ENCODE results near the gene NXPE2. TPM values are rescaled to one million over a fixed set of nuclear protein-coding genes. Genes with fewer than 3 reads are reported as not detected.

Gene NXPE2
- total RNA-seq, 1 donor from 2014 or later = 0.22 TPM

DNA sequence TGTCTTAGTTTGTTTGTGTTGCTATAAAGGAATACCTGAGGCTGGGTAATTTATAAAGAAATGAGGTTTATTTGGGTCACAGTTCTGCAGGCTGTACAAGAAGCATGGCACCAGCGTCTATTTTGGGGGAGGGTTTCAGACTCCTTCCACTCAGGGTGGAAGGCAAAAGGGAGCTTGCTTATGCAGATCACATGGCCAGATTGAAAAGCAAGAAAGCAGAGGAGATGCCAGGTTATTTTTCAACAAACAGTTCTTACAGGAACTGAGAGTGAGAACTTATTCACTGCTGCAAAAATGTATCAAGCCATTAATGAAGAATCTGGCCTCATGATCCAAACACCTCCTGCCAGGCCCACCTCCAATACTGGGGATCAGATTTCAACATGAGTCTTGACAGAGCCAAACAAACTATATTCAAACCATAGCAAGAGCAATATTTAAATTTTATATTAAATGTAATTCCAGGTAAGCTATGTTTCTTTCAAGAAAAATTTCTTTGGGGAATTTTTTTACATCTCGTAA, 66.9 kb downstream of the NXPE2 start:
- TF ChIP-seq, protein P1, sequence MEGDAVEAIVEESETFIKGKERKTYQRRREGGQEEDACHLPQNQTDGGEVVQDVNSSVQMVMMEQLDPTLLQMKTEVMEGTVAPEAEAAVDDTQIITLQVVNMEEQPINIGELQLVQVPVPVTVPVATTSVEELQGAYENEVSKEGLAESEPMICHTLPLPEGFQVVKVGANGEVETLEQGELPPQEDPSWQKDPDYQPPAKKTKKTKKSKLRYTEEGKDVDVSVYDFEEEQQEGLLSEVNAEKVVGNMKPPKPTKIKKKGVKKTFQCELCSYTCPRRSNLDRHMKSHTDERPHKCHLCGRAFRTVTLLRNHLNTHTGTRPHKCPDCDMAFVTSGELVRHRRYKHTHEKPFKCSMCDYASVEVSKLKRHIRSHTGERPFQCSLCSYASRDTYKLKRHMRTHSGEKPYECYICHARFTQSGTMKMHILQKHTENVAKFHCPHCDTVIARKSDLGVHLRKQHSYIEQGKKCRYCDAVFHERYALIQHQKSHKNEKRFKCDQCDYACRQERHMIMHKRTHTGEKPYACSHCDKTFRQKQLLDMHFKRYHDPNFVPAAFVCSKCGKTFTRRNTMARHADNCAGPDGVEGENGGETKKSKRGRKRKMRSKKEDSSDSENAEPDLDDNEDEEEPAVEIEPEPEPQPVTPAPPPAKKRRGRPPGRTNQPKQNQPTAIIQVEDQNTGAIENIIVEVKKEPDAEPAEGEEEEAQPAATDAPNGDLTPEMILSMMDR (IDR thresholded peaks at IDR 0.05; ENCODE audit: borderline replicate concordance) = no peak
- H3K4me3 ChIP-seq = no peak overlapping the region
- H3K27ac ChIP-seq (replicated peaks) = no peak overlapping the region
- peaks cover 7% of the 10 kb centered on the region for H3K27me3 ChIP-seq (ENCODE audit: low read depth)
- no peaks in the 10 kb centered on the region for H3K4me1 ChIP-seq
- intact Hi-C loops (cut with micrococcal nuclease) = no loop called here
- H3K36me3 ChIP-seq = no peaks in the 10 kb centered on the region
- no peak for DNase-seq
- peaks cover 20% of the 10 kb centered on the region for H3K9me3 ChIP-seq (replicated peaks)

DNA sequence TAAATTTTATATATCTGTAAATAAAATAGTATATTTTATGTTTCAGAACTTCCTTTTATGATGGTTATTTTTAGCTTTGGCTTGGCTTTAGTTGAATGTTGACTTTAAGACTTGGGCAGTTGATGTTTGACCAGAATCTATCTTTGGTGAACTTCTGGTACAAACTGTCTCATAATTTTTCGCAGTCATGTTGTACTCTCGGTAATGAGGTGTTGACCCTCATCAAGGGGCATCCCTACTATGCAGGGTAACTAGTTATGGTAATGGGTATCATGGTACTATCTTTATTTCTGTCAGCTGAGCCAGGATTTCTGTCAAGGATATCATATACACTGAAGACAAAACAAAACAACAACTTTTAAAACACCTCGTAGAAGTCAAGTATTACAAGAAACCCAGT, 67.7 kb downstream of the NXPE2 start:
- TF ChIP-seq, protein P1 (IDR thresholded peaks at IDR 0.05; ENCODE audit: borderline replicate concordance) = no peak
- Histone ChIP-seq H3K4me1 (no peaks in the 10 kb centered on the region), H3K36me3 (no peaks in the 10 kb centered on the region), H3K27ac (replicated peaks) (no peak overlapping the region), H3K27me3 (ENCODE audit: low read depth) (peaks cover 7% of the 10 kb centered on the region), H3K4me3 (no peak overlapping the region), H3K9me3 (replicated peaks) (peaks cover 14% of the 10 kb centered on the region)
- intact Hi-C loops (cut with micrococcal nuclease) = no loop called here
- DNase-seq = no peak

Other genes with a start within 250 kb of the NXPE2 start
- 182 TPM for gene REXO2, start 239.1 kb upstream of the NXPE2 start, total RNA-seq
- not detected for gene NXPE1, start 118.6 kb upstream of the NXPE2 start, total RNA-seq
- gene NXPE4, start 82.7 kb upstream of the NXPE2 start, total RNA-seq = not detected

Data from left ventricle myocardium inferior (tissue), 1 donor.